Measurements from ENCODE around the gene CFAP221.

- TF ChIP-seq CTCF (IDR thresholded peaks at IDR 0.05; ENCODE audit: low read length): no peak
- no peak for TF ChIP-seq EZH2 (optimal IDR thresholded peaks at IDR 0.05; ENCODE audit: low read depth, low read length)
- no peak for TF ChIP-seq EZH2phosphoT487 (IDR thresholded peaks at IDR 0.05; ENCODE audit: low read length)
These were observed 162.0 kb downstream of the CFAP221 start for GRCh38 chr2:119706221-119706620.
